Effector memory CD4-positive, alpha-beta T cell (primary cell): ENCODE data around the gene GLRA3.

Source experiments
- DNase-seq, 3 donors: peaks; one replicate each; pipeline ENCODE4 v3.0.0-alpha.2; 2020
- H3K27ac ChIP-seq: 2 replicates; pipeline ENCODE4 v1.7.0; 2013; ENCODE audit warnings: mild to moderate bottlenecking, low read length, moderate library complexity; ENCODE audit not compliant: insufficient read depth, poor library complexity, severe bottlenecking
- H3K27me3 ChIP-seq: replicated peaks from 2 replicates; pipeline ENCODE4 v1.7.0; 2013; ENCODE audit warnings: mild to moderate bottlenecking, low read length; ENCODE audit not compliant: insufficient read depth, control insufficient read depth, poor library complexity, severe bottlenecking
- H3K36me3 ChIP-seq: 2 replicates; pipeline ENCODE4 v1.7.0; 2013; ENCODE audit warnings: mild to moderate bottlenecking, low read length, moderate library complexity; ENCODE audit not compliant: control insufficient read depth, insufficient read depth
- H3K4me1 ChIP-seq: 2 replicates; pipeline ENCODE4 v1.7.0; 2013; ENCODE audit warnings: low read length, mild to moderate bottlenecking; ENCODE audit not compliant: control insufficient read depth, insufficient read depth, poor library complexity, severe bottlenecking
- H3K4me3 ChIP-seq: 2 replicates; pipeline ENCODE4 v1.7.0; 2013; ENCODE audit warnings: low read length, low read depth, mild to moderate bottlenecking; ENCODE audit not compliant: insufficient read depth, poor library complexity, severe bottlenecking
- H3K9me3 ChIP-seq: 2 replicates; pipeline ENCODE4 v1.7.0; 2013; ENCODE audit warnings: mild to moderate bottlenecking, low read length, moderate library complexity; ENCODE audit not compliant: control insufficient read depth

GLRA3 gene

GRCh38 chr4:174860588-174860987 lies 31.5 kb upstream of the GLRA3 start:
- DNase-seq, result no peak
- Histone ChIP-seq H3K27ac (no peak overlapping the region), H3K36me3 (no peaks in the 10 kb centered on the region), H3K27me3 (no peaks in the 10 kb centered on the region), H3K4me3 (no peak overlapping the region), H3K9me3 (no peaks in the 10 kb centered on the region), H3K4me1 (no peaks in the 10 kb centered on the region)

- no peaks in the 10 kb centered on the region for H3K27me3 ChIP-seq
- H3K27ac ChIP-seq, result no peak overlapping the region
- H3K36me3 ChIP-seq, result no peaks in the 10 kb centered on the region
- H3K4me3 ChIP-seq, result no peak overlapping the region
- no peaks in the 10 kb centered on the region for H3K4me1 ChIP-seq
- H3K9me3 ChIP-seq, result no peaks in the 10 kb centered on the region
- DNase-seq, result no peak
Measured at GRCh38 chr4:174859904-174860303, 30.9 kb upstream of the GLRA3 start.

- no peaks in the 10 kb centered on the region for H3K36me3 ChIP-seq
Measured at GRCh38 chr4:174856926-174857800, 28.1 kb upstream of the GLRA3 start.

DNA sequence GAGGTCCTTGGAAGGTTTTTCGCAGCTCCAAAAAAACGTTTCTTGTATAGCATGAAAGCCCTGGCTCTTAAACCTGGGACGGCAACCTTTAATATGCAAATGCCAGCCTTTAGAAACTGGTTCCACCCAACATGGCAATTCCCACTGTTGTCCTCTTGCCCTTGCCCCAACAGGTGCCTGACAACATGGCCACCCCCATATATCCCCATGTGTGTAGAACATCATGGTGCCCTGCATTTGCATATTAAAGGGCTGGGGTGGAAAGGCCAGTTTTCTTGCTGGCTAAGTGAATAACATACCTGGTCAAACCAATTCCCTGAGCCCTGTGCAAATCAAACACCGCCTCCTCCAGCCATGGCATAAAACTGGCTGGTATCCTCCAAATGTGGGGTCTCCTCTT lies 26.0 kb upstream of the GLRA3 start:
- no peaks in the 10 kb centered on the region for H3K36me3 ChIP-seq
- no peaks in the 10 kb centered on the region for H3K4me1 ChIP-seq
- no peaks in the 10 kb centered on the region for H3K9me3 ChIP-seq
- no peaks in the 10 kb centered on the region for H3K27me3 ChIP-seq
- no peak overlapping the region for H3K27ac ChIP-seq
- DNase-seq, result no peak
- H3K4me3 ChIP-seq, result no peak overlapping the region

More at GRCh38 chr4:174856926-174857800, 28.1 kb upstream of the GLRA3 start:
- Histone ChIP-seq H3K4me3 (no peak overlapping the region), H3K9me3 (no peaks in the 10 kb centered on the region), H3K27me3 (no peaks in the 10 kb centered on the region), H3K27ac (no peak overlapping the region), H3K4me1 (no peaks in the 10 kb centered on the region)
- DNase-seq, result no peak

DNA sequence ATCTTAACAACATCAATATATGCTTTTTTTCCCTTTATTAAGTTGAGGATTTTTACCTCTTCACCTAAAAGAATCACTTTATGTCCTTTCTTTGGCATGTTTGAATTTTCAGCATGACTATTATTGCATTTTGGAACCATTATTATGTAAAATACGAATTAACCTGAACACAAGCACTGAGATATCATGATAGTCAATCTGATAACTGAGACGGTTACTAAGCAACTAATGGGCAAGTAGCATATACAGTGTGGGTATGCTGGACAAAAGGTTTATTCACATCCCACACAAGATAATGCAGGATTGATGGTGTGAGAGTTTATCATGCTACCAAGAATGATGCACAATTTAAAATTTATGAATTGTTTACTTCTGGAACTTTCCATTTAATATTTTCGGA lies 24.6 kb upstream of the GLRA3 start:
- Histone ChIP-seq H3K27me3 (no peaks in the 10 kb centered on the region), H3K4me1 (no peaks in the 10 kb centered on the region), H3K4me3 (no peak overlapping the region), H3K36me3 (no peaks in the 10 kb centered on the region), H3K27ac (no peak overlapping the region), H3K9me3 (no peaks in the 10 kb centered on the region)
- no peak for DNase-seq

- H3K9me3 ChIP-seq, result no peaks in the 10 kb centered on the region
- DNase-seq, result no peak
- H3K4me1 ChIP-seq, result no peaks in the 10 kb centered on the region
- no peaks in the 10 kb centered on the region for H3K36me3 ChIP-seq
- no peaks in the 10 kb centered on the region for H3K27me3 ChIP-seq
- H3K27ac ChIP-seq, result no peak overlapping the region
- H3K4me3 ChIP-seq, result no peak overlapping the region
Measured at GRCh38 chr4:174848596-174848995, 19.5 kb upstream of the GLRA3 start.

- Histone ChIP-seq H3K4me1 (no peaks in the 10 kb centered on the region), H3K27me3 (no peaks in the 10 kb centered on the region), H3K9me3 (no peaks in the 10 kb centered on the region), H3K27ac (no peak overlapping the region), H3K4me3 (no peak overlapping the region), H3K36me3 (no peaks in the 10 kb centered on the region)
- DNase-seq, result no peak
Measured at GRCh38 chr4:174847801-174848427, 18.9 kb upstream of the GLRA3 start.

GRCh38 chr4:174835536-174835935 lies 6.5 kb upstream of the GLRA3 start:
- Histone ChIP-seq H3K4me1 (no peaks in the 10 kb centered on the region), H3K36me3 (no peaks in the 10 kb centered on the region), H3K4me3 (no peak overlapping the region), H3K27me3 (no peaks in the 10 kb centered on the region), H3K9me3 (no peaks in the 10 kb centered on the region), H3K27ac (no peak overlapping the region)
- no peak for DNase-seq

DNA sequence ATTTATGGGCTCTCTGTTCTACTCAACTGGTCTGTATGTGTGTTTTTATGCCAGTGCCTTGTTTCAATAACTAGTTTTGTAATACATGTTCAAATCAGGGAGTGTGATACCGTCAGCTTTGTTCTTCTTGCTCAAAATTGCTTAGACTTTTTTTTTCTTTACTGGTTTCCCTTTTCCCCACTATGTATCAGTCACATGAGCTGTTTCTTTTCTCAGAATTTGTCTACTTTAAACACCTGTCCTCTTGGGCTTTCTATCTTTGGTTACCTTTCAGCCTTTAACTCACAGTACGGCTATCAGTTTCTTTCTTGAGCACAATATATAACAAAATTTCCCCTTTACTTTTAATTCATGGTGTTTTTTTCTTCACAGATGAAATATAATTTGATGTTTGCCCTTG lies 5.4 kb upstream of the GLRA3 start:
- Histone ChIP-seq H3K27ac (no peak overlapping the region), H3K27me3 (no peaks in the 10 kb centered on the region), H3K4me1 (no peaks in the 10 kb centered on the region), H3K4me3 (no peak overlapping the region), H3K36me3 (no peaks in the 10 kb centered on the region), H3K9me3 (no peaks in the 10 kb centered on the region)
- DNase-seq, result no peak

DNA sequence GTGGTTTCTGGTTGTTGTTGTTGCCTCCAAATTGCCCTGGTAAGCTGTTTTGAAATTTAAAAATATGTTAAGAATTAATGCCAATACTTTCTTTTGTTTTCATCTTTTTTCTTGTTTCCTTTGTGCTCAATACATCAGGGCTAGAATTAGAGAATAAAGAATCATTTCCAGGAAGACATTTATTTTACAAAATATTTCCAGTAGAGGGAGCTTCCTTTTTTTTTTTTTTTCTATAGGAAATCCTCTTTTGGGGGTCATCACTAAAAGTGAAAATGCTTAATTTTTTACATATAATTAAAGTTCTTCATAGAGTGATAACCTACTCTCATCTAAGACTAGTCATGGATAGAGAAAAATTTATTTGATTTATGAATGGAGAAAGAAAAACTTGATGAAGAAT lies 2.4 kb downstream of the GLRA3 start:
- H3K27ac ChIP-seq, result no peak overlapping the region
- no peaks in the 10 kb centered on the region for H3K27me3 ChIP-seq
- no peaks in the 10 kb centered on the region for H3K9me3 ChIP-seq
- H3K36me3 ChIP-seq, result no peaks in the 10 kb centered on the region
- DNase-seq, result no peak
- no peaks in the 10 kb centered on the region for H3K4me1 ChIP-seq
- no peak overlapping the region for H3K4me3 ChIP-seq
